CD4-positive, alpha-beta T cell treated with Interleukin-17A for 1 hour (primary cell): Measurements from ENCODE around the gene PRKCG.

Source experiments
- DNase-seq: peaks from one replicate; pipeline ENCODE4 v3.0.0-alpha.2; 2020

Gene PRKCG

GRCh38 chr19:53873773-53874605 is 8.0 kb upstream of the PRKCG start:
- peak; percentile 54 for DNase-seq

DNA sequence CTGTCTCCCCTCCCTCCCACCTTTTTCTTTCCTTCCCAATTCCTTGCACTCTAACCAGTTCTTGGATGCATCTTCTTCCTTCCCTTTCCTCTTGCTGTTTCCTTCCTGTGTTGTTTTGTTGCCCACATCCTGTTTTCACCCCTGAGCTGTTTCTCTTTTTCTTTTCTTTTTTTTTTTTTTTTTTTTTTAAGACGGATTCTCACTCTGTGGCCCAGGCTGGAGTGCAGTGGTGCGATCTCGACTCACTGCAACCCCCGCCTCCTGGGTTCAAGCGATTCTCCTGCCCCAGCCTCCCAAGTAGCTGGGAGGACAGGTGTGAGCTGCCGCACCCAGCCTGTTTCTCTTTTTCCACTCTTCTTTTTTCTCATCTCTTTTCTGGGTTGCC is 7.4 kb upstream of the PRKCG start:
- DNase-seq: peak; percentile 53

DNA sequence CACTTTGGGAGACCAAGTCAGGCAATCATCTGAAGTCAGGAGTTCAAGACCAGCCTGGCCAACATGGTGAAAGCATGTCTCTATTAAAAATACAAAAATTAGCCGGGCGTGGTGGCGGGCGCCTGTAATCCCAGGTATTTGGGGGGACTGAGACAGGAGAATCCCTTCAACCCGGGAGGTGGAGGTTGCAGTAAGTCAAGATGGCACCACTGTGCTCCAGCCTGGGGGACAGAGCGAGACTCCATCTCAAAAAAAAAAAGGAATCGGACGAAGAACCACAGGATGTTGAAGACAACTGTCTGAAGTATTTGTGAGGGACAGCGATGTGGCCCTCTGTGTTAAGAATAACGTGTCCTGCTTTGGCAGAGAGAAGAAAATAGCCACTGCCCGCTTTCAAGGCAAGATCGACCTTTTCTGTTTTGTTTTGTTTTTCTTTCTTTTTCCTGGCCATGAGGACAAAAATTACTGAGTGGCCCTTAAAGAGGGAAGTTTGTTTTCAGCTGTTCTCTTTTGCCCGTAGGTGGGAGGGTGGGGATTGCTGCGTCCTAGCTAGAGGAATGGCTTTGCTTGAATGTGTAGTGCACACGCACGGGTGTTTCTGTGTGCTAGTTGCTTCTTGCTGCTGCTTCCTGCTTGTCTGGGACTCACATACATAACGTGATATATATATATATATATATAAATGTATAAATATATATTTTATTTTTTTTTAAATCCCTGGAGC is 6.2 kb upstream of the PRKCG start:
- DNase-seq: peak; percentile 44

DNA sequence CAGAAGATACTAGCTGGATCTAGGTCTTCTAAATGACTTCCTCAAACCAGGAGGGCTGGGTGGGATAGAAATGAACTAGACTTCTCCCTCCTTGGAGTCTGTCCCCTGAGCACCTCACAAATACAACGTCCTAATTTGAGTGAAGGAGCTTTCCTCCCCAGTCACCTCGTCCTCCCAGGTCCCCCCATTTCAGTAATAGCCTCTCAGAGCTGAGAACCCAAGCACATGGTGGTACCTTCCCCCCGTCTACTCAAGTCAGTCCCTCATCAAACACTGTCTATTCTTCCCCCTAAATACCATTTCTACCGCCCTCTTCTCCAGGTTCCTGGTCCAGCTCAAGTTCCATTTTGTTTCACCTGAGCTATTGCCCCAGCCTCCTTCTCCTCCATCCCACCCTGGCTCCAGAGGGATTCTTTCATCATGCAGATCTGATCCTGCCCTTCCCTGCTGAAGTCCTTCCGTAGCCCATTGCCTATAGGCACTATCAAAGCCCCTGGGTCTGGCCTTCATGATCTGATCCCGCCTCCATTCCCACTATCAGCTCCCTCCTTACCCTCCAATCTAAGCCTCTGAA is 5.3 kb upstream of the PRKCG start:
- peak; percentile 62 for DNase-seq

- peak; percentile 87 for DNase-seq
Observed at GRCh38 chr19:53877361-53877766, 4.6 kb upstream of the PRKCG start.

DNA sequence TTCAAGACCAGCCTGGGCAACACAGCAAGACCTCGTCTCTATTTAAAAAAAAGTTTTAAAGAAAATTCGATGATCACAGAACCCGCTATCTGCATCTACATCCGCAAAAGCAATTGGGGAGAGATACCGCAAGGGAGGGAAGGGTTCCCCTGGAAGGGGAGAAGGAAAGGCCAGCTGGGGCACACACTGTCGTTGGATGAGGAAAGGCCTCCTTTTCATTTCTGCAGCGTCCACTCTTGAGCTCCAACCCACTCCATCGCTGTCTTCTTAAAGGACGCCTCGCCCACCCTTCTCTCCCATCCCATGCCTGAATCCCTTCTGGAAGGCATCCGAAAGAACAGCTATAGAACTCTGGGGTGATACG is 3.2 kb upstream of the PRKCG start:
- DNase-seq: peak; percentile 56

- peak; percentile 88 for DNase-seq
Observed at GRCh38 chr19:53879140-53880081, 2.6 kb upstream of the PRKCG start.

- no peak for DNase-seq
Observed at GRCh38 chr19:53880711-53881481, 1.1 kb upstream of the PRKCG start.

DNA sequence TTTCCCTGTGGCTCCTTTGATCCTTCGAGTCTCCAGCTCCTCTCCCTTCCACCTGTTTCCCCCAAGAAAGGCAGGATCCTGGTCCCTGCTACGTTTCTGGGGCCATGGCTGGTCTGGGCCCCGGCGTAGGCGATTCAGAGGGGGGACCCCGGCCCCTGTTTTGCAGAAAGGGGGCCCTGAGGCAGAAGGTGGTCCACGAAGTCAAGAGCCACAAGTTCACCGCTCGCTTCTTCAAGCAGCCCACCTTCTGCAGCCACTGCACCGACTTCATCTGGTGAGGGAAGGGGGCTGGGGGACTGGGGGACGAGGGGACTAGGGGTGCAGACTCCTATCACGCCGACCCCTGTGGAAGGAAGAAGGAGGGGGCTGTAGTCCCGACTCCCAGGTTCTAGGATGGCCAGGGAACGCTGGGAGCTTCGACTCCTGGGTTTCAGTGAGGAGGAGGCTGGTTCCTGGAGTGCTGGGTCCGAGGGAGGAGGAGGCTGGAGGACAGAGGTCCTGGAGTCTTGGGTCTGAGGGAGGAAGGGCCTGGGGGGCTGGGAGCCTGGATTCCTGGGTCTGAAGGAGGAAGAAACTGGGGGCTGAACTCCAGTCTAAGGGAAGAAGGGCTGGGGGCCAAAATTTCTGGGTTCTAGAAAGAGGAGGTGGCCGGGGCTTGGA is 524 bp downstream of the PRKCG start:
- DNase-seq: no peak

- peak; percentile 57 for DNase-seq
Observed at GRCh38 chr19:53883231-53883661, 1.2 kb downstream of the PRKCG start.

GRCh38 chr19:53883741-53884140 is 1.7 kb downstream of the PRKCG start:
- no peak for DNase-seq

GRCh38 chr19:53884256-53884655 is 2.3 kb downstream of the PRKCG start:
- DNase-seq: no peak

GRCh38 chr19:53885036-53885435 is 3.0 kb downstream of the PRKCG start:
- DNase-seq: no peak

GRCh38 chr19:53892301-53892980 is 10.4 kb downstream of the PRKCG start:
- no peak for DNase-seq

- DNase-seq: no peak
Observed at GRCh38 chr19:53892981-53893325, 11.0 kb downstream of the PRKCG start.

DNA sequence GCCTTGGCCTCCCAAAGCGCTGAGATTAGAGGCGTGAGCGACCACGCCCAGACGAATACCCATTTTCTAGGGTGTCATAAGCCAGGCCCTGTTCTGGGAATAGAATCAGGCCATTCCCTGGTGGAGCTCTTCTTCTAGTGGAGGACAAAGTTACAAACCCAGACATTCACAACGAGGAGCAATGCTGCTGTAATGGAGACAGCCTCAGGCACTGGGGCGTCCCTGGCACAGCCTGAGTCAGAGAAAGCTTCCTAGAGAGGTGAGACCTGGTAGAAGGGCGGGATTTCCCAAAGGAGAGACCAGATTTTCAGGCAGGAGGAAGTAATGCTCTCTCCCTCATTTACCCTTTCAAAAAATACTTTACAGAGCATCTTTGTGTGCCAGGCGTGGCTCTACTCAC is 12.7 kb downstream of the PRKCG start:
- no peak for DNase-seq

GRCh38 chr19:53896682-53897081 is 14.7 kb downstream of the PRKCG start:
- no peak for DNase-seq

GRCh38 chr19:53897459-53897858 is 15.5 kb downstream of the PRKCG start:
- DNase-seq: no peak

DNA sequence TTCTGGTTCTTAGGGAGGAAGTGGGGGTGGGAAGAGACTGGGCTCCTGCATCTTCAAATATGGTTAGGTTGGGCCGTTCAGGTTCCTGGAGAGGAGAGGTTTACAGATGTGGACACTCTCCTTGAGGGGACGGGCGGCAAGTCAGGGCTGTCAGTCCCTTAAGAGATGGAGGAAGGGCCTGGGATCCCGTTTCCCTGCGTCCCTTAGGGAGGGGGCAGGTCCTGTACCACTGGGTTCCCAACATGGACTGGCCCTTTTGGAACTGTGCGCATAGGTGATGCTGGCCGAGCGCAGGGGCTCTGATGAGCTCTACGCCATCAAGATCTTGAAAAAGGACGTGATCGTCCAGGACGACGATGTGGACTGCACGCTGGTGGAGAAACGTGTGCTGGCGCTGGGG is 16.2 kb downstream of the PRKCG start:
- DNase-seq: no peak

GRCh38 chr19:53898636-53899341 is 16.8 kb downstream of the PRKCG start:
- no peak for DNase-seq
